Right atrium auricular region (tissue), 2 donors: ENCODE data around the gene LDLRAP1. TPM values are rescaled to one million over a fixed set of nuclear protein-coding genes. Genes with fewer than 3 reads are reported as not detected.

Source experiments
- DNase-seq: peaks from one replicate; pipeline ENCODE4 v3.0.0-alpha.2; 2019; ENCODE audit warnings: low spot score
- H3K27ac ChIP-seq, 2 donors: fragments of 200-600 bp; sonication (generic); 1 replicate in 1 of 2; 2 replicates in 1 of 2; pipeline ENCODE4 v1.5.1; 2016 to 2019
- H3K27me3 ChIP-seq, 2 donors: fragments of 200-600 bp; sonication (generic); one replicate each; pipeline versions ENCODE4 v1.5.1 to v1.6.0; 2017 to 2019
- H3K36me3 ChIP-seq: fragments of 200-600 bp; sonication (generic); one replicate; pipeline ENCODE4 v1.5.1; 2016
- H3K4me1 ChIP-seq, 2 donors: fragments of 200-600 bp; sonication (generic); one replicate each; pipeline versions ENCODE4 v1.5.1 to v1.6.0; 2017 to 2019
- H3K4me3 ChIP-seq, 2 donors: fragments of 200-600 bp; sonication (generic); 1 replicate in 1 of 2; 2 replicates in 1 of 2; pipeline ENCODE4 v1.5.1; 2017 to 2019; ENCODE audit warnings: mild to moderate bottlenecking in 1 of 2, moderate library complexity in 1 of 2
- H3K9me3 ChIP-seq, 2 donors: fragments of 200-600 bp; sonication (generic); one replicate each; pipeline ENCODE4 v1.5.1; 2019
- total RNA-seq, 2 donors: library from RNA; depleted of rRNA; stranded (reverse); fragments of >200 nt; gene quantifications; one replicate each; pipeline ENCODE4 v1.1.0, GENCODE V29; 2016
- TF ChIP-seq, protein P1 (sequence below), 2 donors: fragments of 200-600 bp; sonication (generic); IDR thresholded peaks; one replicate each; pipeline ENCODE4 v1.5.1; 2019; ENCODE audit warnings: antibody characterized with exemption in 2 of 2

The LDLRAP1 gene
- total RNA-seq, 2 donors from 2014 or later: 8.9 to 10.1 TPM

DNA sequence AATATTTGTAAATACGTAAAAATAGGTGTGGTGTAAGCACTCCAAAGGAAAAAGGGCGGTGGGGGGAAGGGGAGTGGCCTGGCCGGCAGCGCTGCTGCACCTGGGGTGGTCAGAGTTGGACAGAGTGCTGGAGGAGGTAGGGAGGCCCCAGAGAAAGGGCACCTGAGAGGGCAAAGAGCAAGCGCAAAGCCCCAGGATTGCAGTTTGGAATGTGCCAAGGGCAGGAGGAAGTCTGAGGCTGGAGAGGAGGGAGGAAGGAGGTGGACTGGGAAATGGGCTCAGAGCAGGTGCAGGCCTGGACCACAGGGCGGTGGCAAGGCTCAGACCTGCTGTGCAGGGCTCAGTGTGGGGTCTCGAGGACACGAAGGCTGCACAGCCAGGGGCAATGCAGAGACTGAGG, 30.6 kb downstream of the LDLRAP1 start:
- TF ChIP-seq, protein P1, sequence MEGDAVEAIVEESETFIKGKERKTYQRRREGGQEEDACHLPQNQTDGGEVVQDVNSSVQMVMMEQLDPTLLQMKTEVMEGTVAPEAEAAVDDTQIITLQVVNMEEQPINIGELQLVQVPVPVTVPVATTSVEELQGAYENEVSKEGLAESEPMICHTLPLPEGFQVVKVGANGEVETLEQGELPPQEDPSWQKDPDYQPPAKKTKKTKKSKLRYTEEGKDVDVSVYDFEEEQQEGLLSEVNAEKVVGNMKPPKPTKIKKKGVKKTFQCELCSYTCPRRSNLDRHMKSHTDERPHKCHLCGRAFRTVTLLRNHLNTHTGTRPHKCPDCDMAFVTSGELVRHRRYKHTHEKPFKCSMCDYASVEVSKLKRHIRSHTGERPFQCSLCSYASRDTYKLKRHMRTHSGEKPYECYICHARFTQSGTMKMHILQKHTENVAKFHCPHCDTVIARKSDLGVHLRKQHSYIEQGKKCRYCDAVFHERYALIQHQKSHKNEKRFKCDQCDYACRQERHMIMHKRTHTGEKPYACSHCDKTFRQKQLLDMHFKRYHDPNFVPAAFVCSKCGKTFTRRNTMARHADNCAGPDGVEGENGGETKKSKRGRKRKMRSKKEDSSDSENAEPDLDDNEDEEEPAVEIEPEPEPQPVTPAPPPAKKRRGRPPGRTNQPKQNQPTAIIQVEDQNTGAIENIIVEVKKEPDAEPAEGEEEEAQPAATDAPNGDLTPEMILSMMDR (IDR thresholded peaks at IDR 0.05): no peak
- no peak overlapping the region for H3K4me3 ChIP-seq
- H3K27ac ChIP-seq: no peak overlapping the region
- DNase-seq: no peak
- H3K36me3 ChIP-seq: no peaks in the 10 kb centered on the region
- H3K27me3 ChIP-seq: no peaks in the 10 kb centered on the region
- peaks cover 0 to 3% of the 10 kb centered on the region in 2 donors for H3K4me1 ChIP-seq
- H3K9me3 ChIP-seq: no peaks in the 10 kb centered on the region

DNA sequence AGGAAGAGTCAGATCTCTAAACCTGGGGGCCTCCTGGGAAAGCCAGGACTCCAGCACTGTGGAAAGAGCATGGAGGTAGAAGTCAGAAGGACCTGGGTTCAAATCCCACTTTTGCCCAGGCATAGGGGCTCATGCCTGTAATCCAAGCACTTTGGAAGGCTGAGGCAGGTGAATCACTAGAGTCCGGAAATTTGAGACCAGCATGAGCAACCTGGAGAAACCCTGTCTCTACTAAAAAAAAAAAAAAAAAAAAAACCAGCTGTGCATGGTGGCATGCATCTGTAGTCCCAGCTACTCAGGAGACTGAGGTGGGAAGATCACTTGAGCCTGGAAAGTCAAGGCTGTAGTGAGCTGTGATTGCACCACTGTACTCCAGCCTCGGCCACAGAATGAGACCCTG, 31.8 kb downstream of the LDLRAP1 start:
- Histone ChIP-seq H3K27me3 (no peaks in the 10 kb centered on the region), H3K27ac (no peak overlapping the region), H3K9me3 (no peaks in the 10 kb centered on the region), H3K4me1 (no peaks in the 10 kb centered on the region), H3K36me3 (no peaks in the 10 kb centered on the region), H3K4me3 (no peak overlapping the region)
- DNase-seq: no peak
- TF ChIP-seq, protein P1 (IDR thresholded peaks at IDR 0.05): no peak

DNA sequence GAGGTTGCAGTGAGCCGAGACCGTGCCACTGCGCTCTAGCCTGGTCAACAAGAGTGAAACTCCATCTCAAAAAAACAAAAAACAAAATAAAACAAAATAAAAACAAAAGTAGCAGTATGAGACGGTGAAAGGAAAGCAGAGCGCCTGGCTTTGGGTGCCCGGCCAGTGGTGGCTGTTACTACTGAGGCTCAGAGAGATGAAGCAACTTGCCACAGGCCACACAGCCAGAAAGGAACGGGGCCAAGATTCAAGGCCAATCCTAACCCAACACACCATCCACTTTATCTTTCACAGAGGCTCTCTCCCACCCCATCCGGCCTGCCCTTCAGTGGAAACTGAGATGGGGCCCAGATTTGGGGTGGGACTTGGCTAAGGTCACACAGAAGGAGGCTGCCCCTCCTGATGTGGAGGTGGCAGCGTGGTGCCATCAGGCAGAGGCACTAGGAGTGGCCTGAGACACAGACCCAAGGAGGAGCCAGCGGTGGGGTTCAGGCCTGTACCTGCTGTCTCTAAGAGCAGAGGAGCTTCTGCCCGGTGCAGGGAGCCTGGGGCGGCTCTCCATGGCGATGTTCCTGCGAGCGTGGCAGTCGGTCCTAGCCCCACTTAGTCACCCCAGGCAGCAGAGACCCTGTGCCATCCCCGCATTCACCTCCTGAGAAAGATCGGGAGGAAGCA, 33.2 kb downstream of the LDLRAP1 start:
- no peak for DNase-seq
- Histone ChIP-seq H3K36me3 (no peaks in the 10 kb centered on the region), H3K9me3 (no peaks in the 10 kb centered on the region), H3K4me1 (no peaks in the 10 kb centered on the region), H3K4me3 (no peak overlapping the region), H3K27me3 (no peaks in the 10 kb centered on the region), H3K27ac (no peak overlapping the region)
- TF ChIP-seq, protein P1 (IDR thresholded peaks at IDR 0.05): no peak

DNA sequence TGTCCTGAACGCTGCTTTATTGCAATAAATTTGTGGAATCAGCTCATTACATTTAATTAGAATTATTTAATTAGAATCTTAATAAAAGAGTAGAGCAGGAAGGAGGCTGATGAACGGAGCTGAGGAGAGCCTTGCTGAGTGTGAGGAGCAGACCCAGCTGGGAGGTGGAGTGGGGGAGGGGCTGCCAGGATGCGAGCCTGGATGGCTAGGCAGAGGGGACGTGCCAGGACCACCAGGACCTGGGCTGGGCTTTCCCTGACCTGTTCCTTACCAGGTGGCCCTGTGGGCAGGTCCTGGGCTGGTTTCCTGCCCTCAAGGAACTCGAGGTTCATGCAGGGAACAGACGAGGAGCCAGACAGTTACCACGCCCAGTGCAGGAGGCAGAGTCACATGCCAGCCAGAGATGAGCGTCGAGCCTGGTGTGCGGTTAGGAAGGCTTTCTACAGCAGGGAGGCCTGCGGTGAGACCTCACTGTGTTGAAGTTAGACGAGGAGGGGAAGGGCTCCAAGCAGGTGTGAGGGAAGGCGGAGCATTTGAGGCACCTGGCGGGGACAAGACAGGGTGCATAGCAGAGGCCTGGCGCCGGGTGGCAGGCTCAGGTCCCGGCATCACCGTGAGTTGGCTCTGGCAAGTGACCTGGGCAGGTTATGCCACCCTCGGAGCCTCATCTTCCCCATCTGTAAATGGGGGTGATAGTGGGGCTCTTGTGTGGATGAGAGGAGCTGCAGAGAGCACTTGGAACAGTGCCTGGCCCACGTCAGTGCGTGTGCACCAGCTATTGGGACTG, 33.9 kb downstream of the LDLRAP1 start:
- Histone ChIP-seq H3K36me3 (no peaks in the 10 kb centered on the region), H3K4me1 (no peaks in the 10 kb centered on the region), H3K27me3 (no peaks in the 10 kb centered on the region), H3K4me3 (no peak overlapping the region), H3K9me3 (no peaks in the 10 kb centered on the region), H3K27ac (no peak overlapping the region)
- TF ChIP-seq, protein P1 (IDR thresholded peaks at IDR 0.05): no peak
- DNase-seq: no peak

DNA sequence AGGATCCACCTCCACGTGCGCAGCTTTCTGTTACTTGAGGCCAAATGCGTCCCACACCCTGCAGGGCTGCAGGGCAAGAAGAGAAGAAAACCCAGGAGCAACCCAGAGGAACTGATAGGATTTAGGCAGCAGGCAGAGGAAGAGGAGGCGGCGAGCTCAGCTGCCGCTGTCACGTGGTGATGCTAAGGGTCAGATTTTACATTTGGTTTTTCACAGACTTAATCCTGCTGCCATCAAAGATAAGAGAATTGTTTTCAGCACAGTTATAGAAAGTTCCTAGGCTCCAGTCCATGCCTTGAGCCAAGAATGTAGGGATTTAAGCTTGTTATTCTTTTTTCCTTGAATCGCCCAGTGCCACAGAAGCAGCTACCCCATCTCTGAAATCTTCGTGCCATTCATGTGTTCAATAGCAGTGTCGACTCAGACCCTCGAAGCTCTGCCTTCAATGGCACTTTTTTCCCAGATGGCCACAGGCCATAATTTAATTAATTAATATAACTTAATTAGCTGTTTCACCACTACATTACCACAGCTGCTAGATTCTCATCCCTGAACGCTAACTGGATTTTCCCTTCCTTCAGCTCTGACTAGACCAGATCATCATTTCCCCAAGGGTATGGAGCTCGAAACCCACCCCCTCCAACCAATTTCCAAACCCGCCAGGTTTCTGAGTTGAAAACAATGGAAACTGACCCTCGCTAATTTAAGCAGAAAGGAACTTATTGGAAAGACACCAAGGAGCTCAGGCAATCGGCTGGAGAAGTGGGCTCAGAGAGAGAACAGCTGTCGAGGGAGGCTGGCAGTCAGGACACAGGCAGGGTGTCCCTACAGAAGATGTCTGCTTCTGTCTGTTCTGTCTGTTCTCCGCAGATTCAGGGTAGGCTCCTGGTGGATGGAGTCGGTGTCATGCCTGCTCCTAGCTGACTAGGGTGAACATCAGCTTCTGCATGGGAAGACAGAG, 36.2 kb downstream of the LDLRAP1 start:
- no peak overlapping the region for H3K4me3 ChIP-seq
- H3K4me1 ChIP-seq: no peaks in the 10 kb centered on the region
- H3K27me3 ChIP-seq: no peaks in the 10 kb centered on the region
- H3K9me3 ChIP-seq: no peaks in the 10 kb centered on the region
- no peak for DNase-seq
- no peaks in the 10 kb centered on the region for H3K36me3 ChIP-seq
- H3K27ac ChIP-seq: no peak overlapping the region
- TF ChIP-seq, protein P1 (IDR thresholded peaks at IDR 0.05): no peak
